Kidney (tissue), 14 donors: ENCODE results near the gene MAP3K21. TPM values are rescaled to one million over a fixed set of nuclear protein-coding genes. Genes with fewer than 3 reads are reported as not detected.

Experiments
- DNase-seq, 5 donors: peaks; one replicate each; pipeline ENCODE4 v3.0.0-alpha.2; 2013 to 2020
- FAIRE-seq: peaks from 2 replicates; lab custom pipeline; 2012; peaks lifted over from hg19 to GRCh38; lab: Jason Lieb, UNC
- H3K27ac ChIP-seq, 2 donors: one replicate each; pipeline ENCODE4 v1.7.0; 2013; ENCODE audit warnings: low read depth in 2 of 2, low read length in 2 of 2, inconsistent platforms in 1 of 2
- H3K27me3 ChIP-seq: one replicate; pipeline ENCODE4 v1.7.1; 2013; ENCODE audit warnings: low read length, inconsistent platforms; ENCODE audit not compliant: control insufficient read depth, insufficient read depth
- H3K36me3 ChIP-seq, 3 donors: one replicate each; pipeline versions ENCODE4 v1.7.0 to v1.7.1; 2013; ENCODE audit warnings: low read length in 3 of 3, control low read depth in 1 of 3, inconsistent platforms in 1 of 3; ENCODE audit not compliant: insufficient read depth in 3 of 3, control insufficient read depth in 2 of 3
- H3K4me1 ChIP-seq, 3 donors: one replicate each; pipeline versions ENCODE4 v1.7.0 to v1.7.1; 2013; ENCODE audit warnings: low read length in 3 of 3, inconsistent platforms in 1 of 3, low read depth in 1 of 3; ENCODE audit not compliant: control insufficient read depth in 2 of 3, insufficient read depth in 2 of 3
- H3K4me3 ChIP-seq, 3 donors: one replicate each; pipeline versions ENCODE4 v1.7.0 to v1.8.1; 2013; ENCODE audit warnings: low read length in 3 of 3, control low read depth in 1 of 3, inconsistent platforms in 1 of 3
- H3K9ac ChIP-seq, 3 donors: one replicate each; pipeline versions ENCODE4 v1.7.0 to v1.7.1; 2013; ENCODE audit warnings: low read length in 3 of 3, control low read depth in 1 of 3, inconsistent platforms in 1 of 3
- H3K9me3 ChIP-seq, 3 donors: one replicate each; pipeline versions ENCODE4 v1.7.0 to v1.7.1; 2013; ENCODE audit warnings: low read length in 3 of 3, control low read depth in 1 of 3, inconsistent platforms in 1 of 3; ENCODE audit not compliant: control insufficient read depth in 2 of 3, insufficient read depth in 1 of 3
- CTCF ChIP-seq: IDR thresholded peaks from 3 replicates; pipeline ENCODE4 v1.5.1; 2012; ENCODE audit warnings: mild to moderate bottlenecking, moderate library complexity, borderline replicate concordance; ENCODE audit not compliant: insufficient read depth; ENCODE audit errors: extremely low read depth
- intact Hi-C: fragments of 100-400 bp; cut with DNase I; formaldehyde crosslinking; loops from one replicate; pipeline ENCODE4 v1.11.1; 2022
- polyA plus RNA-seq: library from polyadenylated mRNA; stranded (reverse); fragments of 350-450 nt; fragmentation: Illumina TruSeq; extraction: RNeasy Lipid Tissue Mini Kit (QIAGEN cat#74804); gene quantifications from one replicate; pipeline ENCODE4 v1.2.3, GENCODE V29; 2014; ENCODE audit warnings: low read depth, low replicate concordance; ENCODE audit not compliant: insufficient read depth
- total RNA-seq: library from RNA; stranded (reverse); fragmentation: NEBNext Ultra II Directional; extraction: Animal tissue kit (Norgen Biotek cat#: 25700); gene quantifications from one replicate; pipeline ENCODE4 v1.2.1, GENCODE V29; 2021
- donor health status: control.
- donor health status: control.
- donor health status: control.
- donor health status: control.
- donor health status: control.
- donor health status: DM: yes; HTN: yes; CAD: no.
- donor health status: Normal renal cell carcinoma (clear cell type).

MAP3K21 gene
- total and polyA plus RNA-seq, 2 donors from 2014 or later: 7.4 to 21.6 TPM

GRCh38 chr1:233410906-233411305 is 83.4 kb downstream of the MAP3K21 start:
- Histone ChIP-seq H3K9me3 (peaks cover 0 to 5% (median 0%) of the 10 kb centered on the region in 3 donors), H3K36me3 (no peaks in the 10 kb centered on the region), H3K27ac (no peak overlapping the region), H3K4me3 (no peak overlapping the region), H3K9ac (no peak overlapping the region), H3K4me1 (no peaks in the 10 kb centered on the region), H3K27me3 (no peaks in the 10 kb centered on the region)
- intact Hi-C loops: no loop called here
- DNase-seq (no peak), FAIRE-seq (no peak)
- TF ChIP-seq CTCF: no peak

- TF ChIP-seq CTCF: no peak
Observed at GRCh38 chr1:233412812-233413211, 85.3 kb downstream of the MAP3K21 start.

GRCh38 chr1:233421293-233421692 is 93.8 kb downstream of the MAP3K21 start:
- no peak for TF ChIP-seq CTCF
- Histone ChIP-seq H3K4me1 (no peaks in the 10 kb centered on the region), H3K9ac (no peak overlapping the region), H3K27me3 (no peaks in the 10 kb centered on the region), H3K4me3 (no peak overlapping the region), H3K36me3 (no peaks in the 10 kb centered on the region), H3K27ac (no peak overlapping the region), H3K9me3 (peaks cover 0 to 2% (median 0%) of the 10 kb centered on the region in 3 donors)
- DNase-seq (no peak), FAIRE-seq (no peak)
- intact Hi-C loops: no loop called here

More at GRCh38 chr1:233412812-233413211, 85.3 kb downstream of the MAP3K21 start:
- H3K9me3 ChIP-seq: peaks cover 0 to 2% (median 0%) of the 10 kb centered on the region in 3 donors
- H3K27me3 ChIP-seq: no peaks in the 10 kb centered on the region
- H3K9ac ChIP-seq: no peak overlapping the region
- H3K36me3 ChIP-seq: no peaks in the 10 kb centered on the region
- no peak overlapping the region for H3K4me3 ChIP-seq
- H3K4me1 ChIP-seq: no peaks in the 10 kb centered on the region
- intact Hi-C loops: no loop called here
- DNase-seq (no peak), FAIRE-seq (no peak)
- H3K27ac ChIP-seq: no peak overlapping the region

- intact Hi-C loops: no loop called here
- H3K27me3 ChIP-seq: no peaks in the 10 kb centered on the region
- FAIRE-seq (no peak), DNase-seq (no peak)
- H3K36me3 ChIP-seq: no peaks in the 10 kb centered on the region
- H3K4me3 ChIP-seq: no peak overlapping the region
- peaks cover 0 to 2% (median 0%) of the 10 kb centered on the region in 3 donors for H3K9me3 ChIP-seq
- H3K9ac ChIP-seq: no peak overlapping the region
- H3K4me1 ChIP-seq: no peaks in the 10 kb centered on the region
- TF ChIP-seq CTCF: no peak
- no peak overlapping the region for H3K27ac ChIP-seq
Observed at GRCh38 chr1:233424779-233425178, 97.3 kb downstream of the MAP3K21 start.
